Measurements from ENCODE around the gene RTEL1.

Gene RTEL1

DNA sequence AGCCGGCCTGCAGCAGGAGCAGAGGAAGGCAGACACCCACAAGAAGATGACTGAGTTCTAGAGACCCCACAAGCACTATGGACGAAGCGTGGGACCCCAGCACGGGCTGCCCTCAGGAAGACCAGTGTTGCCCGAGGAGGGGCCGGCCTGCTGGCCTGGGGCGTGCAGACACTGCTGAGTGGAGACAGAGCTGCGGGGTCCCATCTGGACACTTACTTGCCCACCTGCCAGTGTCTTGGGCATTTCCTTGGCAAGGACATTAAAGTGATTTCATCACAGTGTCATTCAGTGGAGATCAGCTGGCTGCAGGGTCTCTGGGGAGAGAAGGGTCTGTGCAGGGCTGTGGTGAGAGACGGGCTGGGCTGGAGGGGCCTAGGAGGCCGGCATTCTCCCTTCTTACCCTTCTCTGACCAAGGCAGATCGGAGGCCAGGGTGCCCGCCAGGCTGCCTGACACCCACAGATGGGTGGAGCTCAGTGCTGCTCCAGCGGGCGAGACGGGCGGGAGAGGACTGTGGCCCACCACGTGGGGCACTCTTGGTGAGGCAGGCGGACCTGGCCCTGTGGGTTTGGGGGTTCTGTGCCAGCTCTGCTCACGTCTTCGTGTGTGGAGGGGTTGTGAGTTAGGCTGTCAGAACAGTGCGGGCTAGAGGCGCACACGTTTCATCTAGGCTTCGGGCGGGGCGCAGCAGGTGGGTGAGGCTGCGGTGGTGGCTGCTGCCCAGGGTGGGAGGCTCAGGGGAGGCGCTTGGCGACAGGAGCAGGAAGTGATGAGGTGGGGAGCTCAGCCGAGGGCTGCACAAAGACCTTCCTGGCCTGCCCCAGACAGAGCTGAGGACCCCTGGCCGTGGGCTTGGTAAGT lies 78.0 kb downstream of the RTEL1 start, which contains the start of gene LIME1:
TSS of gene LIME1 (plus strand) at position 806 of the 860 bp plus-strand sequence. CDS start 886 bp downstream, outside the sequence.
- H3K4me1 ChIP-seq (ENCODE audit: control insufficient read depth in 1 of 2, insufficient read depth in 2 of 2, low read length in 2 of 2): peaks cover 0 to 19% of the 10 kb centered on the region in 2 donors
- no peak within 1 kb of the TSS for H3K27ac ChIP-seq (ENCODE audit: low read length)
- no peaks in the 10 kb centered on the region for H3K9me3 ChIP-seq (ENCODE audit: control insufficient read depth in 1 of 2, low read length in 2 of 2)
- H3K4me3 ChIP-seq (ENCODE audit: low read depth in 1 of 2, low read length in 2 of 2): peak within 1 kb of the TSS in 1 of 2 donors; percentile 7
- no peaks in the 10 kb centered on the region for H3K27me3 ChIP-seq (ENCODE audit: low read depth, low read length)
- H3K36me3 ChIP-seq (ENCODE audit: control insufficient read depth in 1 of 2, insufficient read depth in 2 of 2, low read length in 2 of 2): peaks cover 12 to 38% of the 10 kb centered on the region in 2 donors

DNA sequence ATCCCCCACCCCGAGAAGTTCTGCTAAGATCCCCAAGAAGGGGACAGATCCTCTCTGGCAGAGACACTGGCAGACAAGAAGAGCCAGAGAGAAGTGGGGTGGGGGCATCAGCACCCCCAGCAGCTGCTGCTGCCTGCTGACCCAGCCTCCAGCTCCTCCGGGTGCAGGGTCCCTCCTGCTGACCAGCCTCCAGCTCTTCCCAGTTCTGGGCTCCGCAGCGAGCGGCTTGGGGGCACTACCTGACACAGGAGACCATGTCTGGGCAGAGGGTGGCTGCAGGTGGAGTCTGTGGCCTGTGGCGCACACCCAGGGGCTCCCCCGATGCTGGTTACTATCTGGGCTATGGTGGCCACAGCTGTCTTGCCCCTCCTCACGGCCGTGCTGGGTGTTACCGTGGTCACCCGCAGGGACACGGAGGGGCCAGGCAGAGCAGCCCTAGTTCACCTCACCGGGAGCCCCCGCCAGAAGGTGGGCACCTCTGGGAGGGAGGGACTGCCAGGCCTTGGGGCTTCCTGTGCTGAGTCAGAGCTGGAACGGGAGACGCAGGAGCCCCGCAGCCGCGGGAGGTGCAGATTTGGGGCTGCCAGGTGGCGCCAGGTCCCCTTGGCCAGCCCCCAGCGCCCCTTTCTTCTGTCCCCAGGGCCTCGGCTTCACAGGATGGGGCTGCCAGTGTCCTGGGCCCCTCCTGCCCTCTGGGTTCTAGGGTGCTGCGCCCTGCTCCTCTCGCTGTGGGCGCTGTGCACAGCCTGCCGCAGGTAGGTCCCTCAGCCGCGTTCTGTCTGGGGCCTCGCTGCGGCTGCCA lies 79.0 kb downstream of the RTEL1 start:
- H3K27ac ChIP-seq (ENCODE audit: low read length): no peak overlapping the region
- peaks cover 0 to 29% of the 10 kb centered on the region in 2 donors for H3K4me1 ChIP-seq (ENCODE audit: control insufficient read depth in 1 of 2, insufficient read depth in 2 of 2, low read length in 2 of 2)
- no peaks in the 10 kb centered on the region for H3K9me3 ChIP-seq (ENCODE audit: control insufficient read depth in 1 of 2, low read length in 2 of 2)
- peak overlapping the region in 1 of 2 donors; percentile 7 for H3K4me3 ChIP-seq (ENCODE audit: low read depth in 1 of 2, low read length in 2 of 2)
- H3K27me3 ChIP-seq (ENCODE audit: low read depth, low read length): no peaks in the 10 kb centered on the region
- H3K36me3 ChIP-seq (ENCODE audit: control insufficient read depth in 1 of 2, insufficient read depth in 2 of 2, low read length in 2 of 2): peaks cover 12 to 42% of the 10 kb centered on the region in 2 donors

GRCh38 chr20:63737695-63737944 lies 79.5 kb downstream of the RTEL1 start:
- H3K27me3 ChIP-seq (ENCODE audit: low read depth, low read length): no peaks in the 10 kb centered on the region
- peak overlapping the region in 1 of 2 donors; percentile 7 for H3K4me3 ChIP-seq (ENCODE audit: low read depth in 1 of 2, low read length in 2 of 2)
- no peaks in the 10 kb centered on the region for H3K9me3 ChIP-seq (ENCODE audit: control insufficient read depth in 1 of 2, low read length in 2 of 2)
- peaks cover 0 to 32% of the 10 kb centered on the region in 2 donors for H3K4me1 ChIP-seq (ENCODE audit: control insufficient read depth in 1 of 2, insufficient read depth in 2 of 2, low read length in 2 of 2)
- H3K36me3 ChIP-seq (ENCODE audit: control insufficient read depth in 1 of 2, insufficient read depth in 2 of 2, low read length in 2 of 2): peaks cover 12 to 45% of the 10 kb centered on the region in 2 donors
- no peak overlapping the region for H3K27ac ChIP-seq (ENCODE audit: low read length)

DNA sequence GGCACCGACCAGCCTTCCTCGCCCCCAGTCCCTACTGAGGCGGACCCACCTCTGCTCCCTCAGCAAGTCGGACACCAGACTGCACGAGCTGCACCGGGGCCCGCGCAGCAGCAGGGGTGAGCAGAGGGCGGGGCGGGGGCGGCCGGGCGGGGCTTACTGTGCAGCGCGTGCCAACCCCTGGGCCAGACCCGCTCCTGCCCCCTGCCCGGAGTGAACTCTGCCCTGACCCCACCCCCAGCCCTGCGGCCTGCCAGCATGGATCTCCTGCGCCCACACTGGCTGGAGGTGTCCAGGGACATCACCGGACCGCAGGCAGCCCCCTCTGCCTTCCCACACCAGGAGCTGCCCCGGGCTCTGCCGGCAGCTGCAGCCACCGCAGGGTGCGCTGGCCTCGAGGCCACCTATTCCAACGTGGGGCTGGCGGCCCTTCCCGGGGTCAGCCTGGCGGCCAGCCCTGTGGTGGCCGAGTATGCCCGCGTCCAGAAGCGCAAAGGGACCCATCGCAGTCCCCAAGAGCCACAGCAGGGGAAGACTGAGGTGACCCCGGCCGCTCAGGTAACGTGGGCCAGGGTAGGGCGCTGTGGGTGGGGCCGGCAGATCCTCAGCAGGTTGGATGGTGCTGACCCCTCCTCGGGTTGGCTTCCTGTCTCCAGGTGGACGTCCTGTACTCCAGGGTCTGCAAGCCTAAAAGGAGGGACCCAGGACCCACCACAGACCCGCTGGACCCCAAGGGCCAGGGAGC lies 80.0 kb downstream of the RTEL1 start:
- Histone ChIP-seq H3K4me1 (ENCODE audit: control insufficient read depth in 1 of 2, insufficient read depth in 2 of 2, low read length in 2 of 2) (peaks cover 0 to 32% of the 10 kb centered on the region in 2 donors), H3K36me3 (ENCODE audit: control insufficient read depth in 1 of 2, insufficient read depth in 2 of 2, low read length in 2 of 2) (peaks cover 12 to 46% of the 10 kb centered on the region in 2 donors), H3K27me3 (ENCODE audit: low read depth, low read length) (no peaks in the 10 kb centered on the region), H3K9me3 (ENCODE audit: control insufficient read depth in 1 of 2, low read length in 2 of 2) (no peaks in the 10 kb centered on the region), H3K27ac (ENCODE audit: low read length) (no peak overlapping the region), H3K4me3 (ENCODE audit: low read depth in 1 of 2, low read length in 2 of 2) (peak overlapping the region in 1 of 2 donors; percentile 68)

- Histone ChIP-seq H3K9me3 (ENCODE audit: control insufficient read depth in 1 of 2, low read length in 2 of 2) (no peaks in the 10 kb centered on the region), H3K27ac (ENCODE audit: low read length) (no peak overlapping the region), H3K36me3 (ENCODE audit: control insufficient read depth in 1 of 2, insufficient read depth in 2 of 2, low read length in 2 of 2) (peaks cover 7 to 44% of the 10 kb centered on the region in 2 donors), H3K4me1 (ENCODE audit: control insufficient read depth in 1 of 2, insufficient read depth in 2 of 2, low read length in 2 of 2) (peaks cover 0 to 32% of the 10 kb centered on the region in 2 donors), H3K4me3 (ENCODE audit: low read depth in 1 of 2, low read length in 2 of 2) (peak overlapping the region in 1 of 2 donors; percentile 68), H3K27me3 (ENCODE audit: low read depth, low read length) (no peaks in the 10 kb centered on the region)
These were observed 80.6 kb downstream of the RTEL1 start for GRCh38 chr20:63738687-63739129.

DNA sequence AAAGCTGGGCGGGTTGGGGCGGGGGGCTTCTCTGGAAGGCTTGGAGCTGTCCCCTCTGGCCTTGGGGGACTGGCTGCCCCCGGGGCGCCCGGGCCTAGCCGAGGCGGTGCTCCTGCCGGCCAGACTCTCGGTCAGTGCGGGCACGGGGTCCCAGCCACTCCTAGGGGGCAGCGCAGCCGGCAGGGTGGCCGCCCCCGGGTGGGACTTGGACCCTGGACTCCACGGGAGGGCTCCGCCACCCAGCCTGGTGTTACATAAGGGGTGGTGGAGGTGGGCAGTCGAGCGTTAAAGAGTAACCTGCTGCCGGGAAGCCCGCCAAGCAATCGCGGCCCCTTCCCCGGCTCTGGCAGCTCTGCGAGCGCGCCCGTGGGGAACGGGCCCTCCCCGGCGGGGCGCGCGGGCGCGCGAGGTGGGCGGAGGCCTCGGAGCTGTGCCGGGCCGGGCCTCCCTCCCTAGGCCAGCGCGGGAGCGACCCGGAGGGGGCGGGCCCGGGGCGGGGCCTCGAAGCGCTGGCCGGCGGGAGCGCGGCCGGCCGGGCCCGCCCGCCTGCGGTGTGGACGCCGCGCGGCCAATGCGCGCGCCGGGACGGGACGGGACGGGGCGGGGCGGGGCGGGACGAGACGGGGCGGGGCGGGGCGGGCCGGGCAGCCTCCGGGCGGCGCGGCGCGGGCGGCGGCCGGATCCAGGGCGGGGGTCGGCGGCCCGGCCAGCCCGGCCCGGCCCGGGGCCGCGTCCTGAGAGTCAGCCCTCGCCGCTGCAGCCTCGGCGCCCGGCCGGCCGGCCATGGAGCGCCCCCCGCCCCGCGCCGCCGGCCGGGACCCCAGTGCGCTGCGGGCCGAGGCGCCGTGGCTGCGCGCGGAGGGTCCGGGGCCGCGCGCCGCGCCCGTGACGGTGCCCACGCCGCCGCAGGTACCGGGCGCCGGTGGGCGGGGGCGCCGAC lies 81.3 kb downstream of the RTEL1 start, which contains the start of gene SLC2A4RG:
TSS of gene SLC2A4RG (plus strand) at position 647 of the 940 bp plus-strand sequence. CDS start at position 784, 137 bp downstream.
- peaks cover 0 to 32% of the 10 kb centered on the region in 2 donors for H3K4me1 ChIP-seq (ENCODE audit: control insufficient read depth in 1 of 2, insufficient read depth in 2 of 2, low read length in 2 of 2)
- no peak within 1 kb of the TSS for H3K27ac ChIP-seq (ENCODE audit: low read length)
- H3K36me3 ChIP-seq (ENCODE audit: control insufficient read depth in 1 of 2, insufficient read depth in 2 of 2, low read length in 2 of 2): peaks cover under 1 to 37% of the 10 kb centered on the region in 2 donors
- peak within 1 kb of the TSS; percentile 57 to 68 for H3K4me3 ChIP-seq (ENCODE audit: low read depth in 1 of 2, low read length in 2 of 2)
- no peaks in the 10 kb centered on the region for H3K9me3 ChIP-seq (ENCODE audit: control insufficient read depth in 1 of 2, low read length in 2 of 2)
- H3K27me3 ChIP-seq (ENCODE audit: low read depth, low read length): no peaks in the 10 kb centered on the region

GRCh38 chr20:63740070-63740626 lies 82.0 kb downstream of the RTEL1 start:
- Histone ChIP-seq H3K36me3 (ENCODE audit: control insufficient read depth in 1 of 2, insufficient read depth in 2 of 2, low read length in 2 of 2) (peaks cover 0 to 30% of the 10 kb centered on the region in 2 donors), H3K4me3 (ENCODE audit: low read depth in 1 of 2, low read length in 2 of 2) (peak overlapping the region; percentile 57 to 68), H3K9me3 (ENCODE audit: control insufficient read depth in 1 of 2, low read length in 2 of 2) (no peaks in the 10 kb centered on the region), H3K4me1 (ENCODE audit: control insufficient read depth in 1 of 2, insufficient read depth in 2 of 2, low read length in 2 of 2) (peaks cover 0 to 32% of the 10 kb centered on the region in 2 donors), H3K27ac (ENCODE audit: low read length) (no peak overlapping the region), H3K27me3 (ENCODE audit: low read depth, low read length) (no peaks in the 10 kb centered on the region)

- Histone ChIP-seq H3K4me1 (ENCODE audit: control insufficient read depth in 1 of 2, insufficient read depth in 2 of 2, low read length in 2 of 2) (peaks cover 0 to 32% of the 10 kb centered on the region in 2 donors), H3K4me3 (ENCODE audit: low read depth in 1 of 2, low read length in 2 of 2) (peak overlapping the region; percentile 57 to 68), H3K9me3 (ENCODE audit: control insufficient read depth in 1 of 2, low read length in 2 of 2) (no peaks in the 10 kb centered on the region), H3K27ac (ENCODE audit: low read length) (no peak overlapping the region), H3K36me3 (ENCODE audit: control insufficient read depth in 1 of 2, insufficient read depth in 2 of 2, low read length in 2 of 2) (peaks cover 0 to 30% of the 10 kb centered on the region in 2 donors), H3K27me3 (ENCODE audit: low read depth, low read length) (no peaks in the 10 kb centered on the region)
These were observed 82.7 kb downstream of the RTEL1 start for GRCh38 chr20:63740627-63741353.

DNA sequence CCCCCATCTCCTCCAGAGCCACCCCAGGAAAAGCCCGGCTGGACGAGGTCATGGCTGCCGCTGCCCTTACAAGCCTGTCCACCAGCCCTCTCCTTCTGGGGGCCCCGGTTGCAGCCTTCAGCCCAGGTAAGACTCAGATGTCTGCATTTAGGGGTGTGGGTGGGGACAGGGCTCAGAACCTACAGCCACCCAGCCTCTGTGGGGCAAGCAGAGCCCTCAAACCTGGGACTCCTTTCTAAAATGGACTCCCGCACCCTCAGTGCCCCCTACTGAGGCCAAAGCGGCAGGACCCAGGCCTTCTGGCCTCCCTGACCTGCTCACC lies 83.2 kb downstream of the RTEL1 start:
- H3K4me3 ChIP-seq (ENCODE audit: low read depth in 1 of 2, low read length in 2 of 2): peak overlapping the region in 1 of 2 donors; percentile 68
- peaks cover 0 to 32% of the 10 kb centered on the region in 2 donors for H3K4me1 ChIP-seq (ENCODE audit: control insufficient read depth in 1 of 2, insufficient read depth in 2 of 2, low read length in 2 of 2)
- H3K9me3 ChIP-seq (ENCODE audit: control insufficient read depth in 1 of 2, low read length in 2 of 2): no peaks in the 10 kb centered on the region
- no peaks in the 10 kb centered on the region for H3K27me3 ChIP-seq (ENCODE audit: low read depth, low read length)
- peaks cover 0 to 29% of the 10 kb centered on the region in 2 donors for H3K36me3 ChIP-seq (ENCODE audit: control insufficient read depth in 1 of 2, insufficient read depth in 2 of 2, low read length in 2 of 2)
- no peak overlapping the region for H3K27ac ChIP-seq (ENCODE audit: low read length)

Measured in muscle layer of duodenum (tissue), 2 donors.